ENCODE data around the gene ATOSA.

Gene ATOSA, protein sequence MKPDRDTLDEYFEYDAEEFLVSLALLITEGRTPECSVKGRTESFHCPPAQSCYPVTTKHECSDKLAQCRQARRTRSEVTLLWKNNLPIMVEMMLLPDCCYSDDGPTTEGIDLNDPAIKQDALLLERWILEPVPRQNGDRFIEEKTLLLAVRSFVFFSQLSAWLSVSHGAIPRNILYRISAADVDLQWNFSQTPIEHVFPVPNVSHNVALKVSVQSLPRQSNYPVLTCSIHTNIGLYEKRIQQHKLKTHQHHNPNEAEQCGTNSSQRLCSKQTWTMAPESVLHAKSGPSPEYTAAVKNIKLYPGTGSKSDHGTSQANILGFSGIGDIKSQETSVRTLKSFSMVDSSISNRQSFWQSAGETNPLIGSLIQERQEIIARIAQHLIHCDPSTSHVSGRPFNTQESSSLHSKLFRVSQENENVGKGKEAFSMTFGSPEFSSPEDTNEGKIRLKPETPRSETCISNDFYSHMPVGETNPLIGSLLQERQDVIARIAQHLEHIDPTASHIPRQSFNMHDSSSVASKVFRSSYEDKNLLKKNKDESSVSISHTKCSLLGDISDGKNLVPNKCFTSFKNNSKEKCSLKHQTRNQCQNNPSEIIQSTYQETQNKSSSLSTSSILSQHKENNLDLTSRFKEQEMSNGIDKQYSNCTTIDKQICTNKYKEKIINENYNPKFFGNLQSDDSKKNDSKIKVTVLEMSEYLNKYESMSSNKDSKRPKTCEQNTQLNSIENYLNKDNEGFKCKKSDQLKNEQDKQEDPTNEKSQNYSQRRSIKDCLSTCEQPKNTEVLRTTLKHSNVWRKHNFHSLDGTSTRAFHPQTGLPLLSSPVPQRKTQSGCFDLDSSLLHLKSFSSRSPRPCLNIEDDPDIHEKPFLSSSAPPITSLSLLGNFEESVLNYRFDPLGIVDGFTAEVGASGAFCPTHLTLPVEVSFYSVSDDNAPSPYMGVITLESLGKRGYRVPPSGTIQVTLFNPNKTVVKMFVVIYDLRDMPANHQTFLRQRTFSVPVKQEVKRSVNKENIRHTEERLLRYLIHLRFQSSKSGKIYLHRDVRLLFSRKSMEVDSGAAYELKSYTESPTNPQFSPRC

DNA sequence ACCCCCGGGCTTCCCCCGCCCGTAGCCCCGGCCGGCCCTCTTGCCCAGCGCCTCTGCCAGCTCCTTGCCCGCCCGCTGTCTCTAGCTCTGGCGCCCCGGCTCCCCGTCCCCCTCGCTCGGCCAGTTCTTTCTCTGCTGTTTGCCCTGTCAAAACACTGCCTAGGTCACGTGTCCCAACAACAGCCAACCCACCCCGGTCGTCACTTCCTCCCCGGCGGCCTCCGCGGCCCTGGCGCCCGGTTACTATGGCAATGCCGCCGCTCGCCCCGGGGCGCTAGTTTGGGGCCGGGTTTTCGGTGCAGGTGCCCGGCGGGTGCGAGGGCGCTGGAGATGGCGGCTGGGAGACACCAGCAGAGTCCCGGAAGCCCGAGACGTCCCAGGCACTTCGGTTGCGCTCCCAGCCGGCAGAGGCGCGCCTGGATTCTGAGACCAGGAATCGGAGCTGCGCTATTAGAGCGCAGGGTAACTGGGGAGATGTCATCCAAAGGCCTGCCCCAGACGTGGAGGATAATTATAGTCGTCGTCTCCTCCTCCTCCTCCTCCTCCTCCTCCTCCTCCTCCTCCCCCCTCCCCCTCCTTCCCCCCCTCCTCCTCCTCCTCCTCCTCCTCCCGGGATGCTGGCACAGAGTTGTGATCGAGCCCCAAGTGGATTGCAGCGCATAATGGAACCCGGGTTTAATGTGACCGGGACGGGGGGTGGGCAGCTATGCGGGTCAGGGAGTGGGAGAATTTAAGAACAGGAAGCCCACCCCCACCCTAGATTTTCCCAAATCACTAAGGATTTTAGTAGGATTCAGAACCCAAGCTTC, at the start of gene ATOSA:
ATOSA (minus strand) TSS at position 157 of the 809 bp plus-strand sequence. CDS start 1,367 bp downstream, outside the sequence.
- DNase-seq, result peak; percentile 87

DNA sequence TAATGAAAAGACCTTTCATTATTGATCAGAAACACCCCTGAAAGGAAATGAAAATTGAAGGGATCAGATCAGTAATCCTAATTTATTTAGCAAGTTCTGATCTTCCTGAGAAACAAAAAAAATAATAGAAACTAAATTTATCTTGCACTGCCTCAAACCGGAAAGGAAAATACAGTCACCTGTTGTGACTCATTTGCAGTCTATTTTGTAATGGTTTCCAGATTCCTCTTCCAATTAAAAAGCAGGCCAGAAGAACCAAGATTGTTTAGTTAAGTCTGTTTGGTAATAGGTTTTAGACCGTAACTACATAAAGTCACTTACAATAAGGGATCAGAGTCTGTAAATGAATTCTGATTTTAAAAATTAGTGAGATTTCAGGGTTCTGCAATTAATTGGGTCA, 49.7 kb upstream of the ATOSA start:
- DNase-seq, result no peak

DNA sequence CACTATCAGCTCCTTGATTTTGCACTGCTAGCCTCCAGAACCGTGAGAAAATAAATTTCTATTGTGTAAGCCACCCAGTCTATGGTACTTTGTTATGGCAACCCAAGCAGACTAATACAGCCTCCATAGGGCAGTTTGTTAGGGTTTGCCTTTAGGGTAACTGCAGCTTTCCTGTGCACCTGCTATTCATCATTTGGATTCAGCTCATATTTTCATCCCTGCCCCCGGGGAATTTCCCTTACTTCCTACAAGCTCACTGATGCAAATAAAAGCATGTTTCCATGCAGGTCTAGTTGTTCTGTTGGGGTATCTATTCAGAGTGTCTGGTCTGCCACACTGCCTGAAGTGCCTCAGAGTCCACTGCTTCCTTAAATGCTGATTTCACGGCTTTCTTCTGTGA, 48.6 kb upstream of the ATOSA start:
- DNase-seq, result no peak

DNA sequence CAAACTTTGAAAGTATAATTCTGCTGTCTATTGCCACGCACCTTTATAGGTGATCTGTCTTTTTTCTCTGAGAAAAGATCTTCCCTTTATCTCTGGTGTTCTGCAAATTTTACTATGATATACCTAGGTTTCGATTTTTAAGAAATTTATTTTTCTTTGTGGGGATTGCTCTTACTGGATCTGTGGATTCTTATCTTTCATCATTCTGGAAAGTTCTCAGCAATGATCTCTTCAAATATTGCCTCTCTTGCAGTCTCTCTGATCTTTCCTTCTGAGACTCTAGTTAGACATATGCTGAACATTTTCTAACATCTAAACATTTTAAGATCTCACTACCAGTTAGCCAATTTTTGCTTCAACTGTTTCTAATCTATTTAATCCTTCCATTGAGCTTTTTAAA, 47.0 kb upstream of the ATOSA start:
- DNase-seq, result no peak

DNA sequence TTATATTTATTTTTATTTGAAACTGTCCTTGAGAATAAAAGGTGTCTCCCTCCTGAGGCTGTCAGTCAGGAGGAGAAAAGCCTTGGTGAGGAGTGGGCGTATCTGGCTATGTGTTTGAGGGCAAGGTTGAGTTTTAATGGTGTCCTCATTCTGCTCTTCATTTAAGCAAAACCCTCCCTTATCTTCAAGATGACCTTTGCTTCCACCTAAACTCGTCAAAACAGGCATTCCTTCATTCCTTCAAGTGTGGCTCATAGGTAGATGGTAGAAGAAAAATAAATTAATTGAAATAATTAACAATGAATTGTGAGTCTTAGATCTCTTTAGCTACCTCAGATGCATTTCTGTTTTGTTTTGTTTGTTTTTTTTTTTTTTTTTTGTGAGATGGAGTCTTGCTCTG, 39.4 kb upstream of the ATOSA start:
- DNase-seq, result no peak

DNA sequence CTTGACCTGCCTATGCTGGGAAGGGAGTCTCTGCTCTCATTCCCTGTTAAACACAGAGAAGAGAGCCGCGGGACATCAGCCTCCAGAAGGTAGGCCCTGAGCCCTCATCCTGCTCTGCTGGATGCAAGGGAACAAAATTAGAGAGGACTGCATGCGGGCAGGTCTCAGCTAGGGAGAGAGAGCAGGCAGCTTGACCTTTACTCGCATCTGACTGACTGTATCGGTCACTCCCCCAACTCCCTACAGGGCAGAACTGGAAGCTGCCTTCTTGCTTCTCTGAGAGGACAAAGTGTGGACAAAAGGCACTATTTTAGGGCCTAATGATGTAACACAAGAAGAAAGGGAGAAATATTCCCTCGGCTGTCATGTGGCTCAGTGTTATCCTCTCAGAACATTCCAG, 38.7 kb upstream of the ATOSA start:
- DNase-seq, result no peak

DNA sequence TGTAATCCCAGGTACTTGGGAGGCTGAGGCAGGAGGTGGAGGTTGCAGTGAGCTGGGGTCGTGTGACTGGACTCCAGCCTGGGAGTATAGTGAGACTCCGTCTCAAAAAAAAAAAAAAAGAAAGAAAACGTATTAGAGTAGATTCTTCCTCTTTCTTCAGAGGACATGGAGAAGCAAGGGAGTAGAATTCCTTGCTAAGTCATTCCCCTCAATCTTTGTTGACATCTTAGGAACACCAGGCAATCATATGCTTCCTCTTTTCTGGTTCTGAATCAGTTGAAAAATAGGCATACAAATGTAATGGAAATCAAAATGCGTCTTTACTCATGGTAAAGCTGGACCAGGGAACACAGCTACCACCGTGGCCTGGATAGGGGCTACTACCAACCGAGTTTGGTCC, 38.3 kb upstream of the ATOSA start:
- no peak for DNase-seq

DNA sequence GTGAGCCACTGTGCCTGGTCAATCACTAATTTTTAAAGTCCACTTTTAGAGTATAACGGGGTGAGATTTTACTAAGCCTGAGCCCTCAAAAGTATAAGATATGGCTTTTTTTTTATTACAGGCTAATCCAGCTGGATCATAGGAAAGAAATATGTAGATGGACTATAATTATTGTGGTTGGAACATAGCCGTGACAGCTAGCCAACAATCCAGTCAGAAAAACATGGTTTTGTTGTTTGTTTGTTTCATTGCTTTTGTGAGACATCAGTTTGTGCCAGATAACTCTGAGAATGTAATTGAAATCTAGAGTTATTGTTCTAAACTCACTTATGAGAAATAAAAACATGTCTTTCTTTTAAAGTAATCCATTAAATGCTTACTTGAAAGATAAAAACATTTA, 37.3 kb upstream of the ATOSA start:
- DNase-seq, result no peak

DNA sequence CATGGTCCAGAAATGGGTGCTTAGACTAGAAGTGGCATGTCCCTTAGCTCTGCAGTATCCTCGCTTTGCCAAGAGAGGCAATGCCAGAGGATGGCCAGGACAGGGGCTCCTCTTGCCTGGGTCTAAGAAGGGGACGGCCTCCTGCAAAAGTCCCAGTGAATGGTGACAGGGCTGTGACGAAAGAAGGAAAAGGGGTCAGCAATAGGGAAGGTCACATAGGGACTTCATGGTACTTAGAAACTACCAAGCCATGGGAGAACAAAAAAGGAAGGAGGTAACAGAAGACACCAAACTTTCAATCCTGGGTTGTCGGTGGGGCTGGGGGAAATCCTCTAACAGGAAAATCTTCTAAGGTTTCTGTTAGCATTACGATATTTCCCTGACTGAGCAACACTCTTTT, 36.2 kb upstream of the ATOSA start:
- no peak for DNase-seq

DNA sequence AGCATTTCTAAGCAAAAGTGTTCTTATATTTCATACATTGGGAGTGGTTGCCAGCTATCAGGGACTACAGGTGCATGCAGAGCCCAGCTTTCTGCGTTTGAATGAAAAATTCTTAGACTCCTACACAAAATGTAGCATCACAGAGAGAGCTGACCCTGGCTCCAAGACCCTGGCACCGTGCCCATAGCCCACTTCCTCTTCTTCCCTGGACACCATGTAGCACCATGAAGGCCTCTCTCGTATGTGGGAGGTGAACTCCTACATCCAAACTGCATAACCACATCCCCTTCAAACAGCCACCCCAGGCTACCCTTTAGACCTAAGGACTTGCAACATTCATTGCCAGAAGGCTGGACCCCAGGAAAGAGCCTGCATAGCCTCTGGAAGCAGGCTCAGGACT, 35.8 kb upstream of the ATOSA start:
- no peak for DNase-seq

DNA sequence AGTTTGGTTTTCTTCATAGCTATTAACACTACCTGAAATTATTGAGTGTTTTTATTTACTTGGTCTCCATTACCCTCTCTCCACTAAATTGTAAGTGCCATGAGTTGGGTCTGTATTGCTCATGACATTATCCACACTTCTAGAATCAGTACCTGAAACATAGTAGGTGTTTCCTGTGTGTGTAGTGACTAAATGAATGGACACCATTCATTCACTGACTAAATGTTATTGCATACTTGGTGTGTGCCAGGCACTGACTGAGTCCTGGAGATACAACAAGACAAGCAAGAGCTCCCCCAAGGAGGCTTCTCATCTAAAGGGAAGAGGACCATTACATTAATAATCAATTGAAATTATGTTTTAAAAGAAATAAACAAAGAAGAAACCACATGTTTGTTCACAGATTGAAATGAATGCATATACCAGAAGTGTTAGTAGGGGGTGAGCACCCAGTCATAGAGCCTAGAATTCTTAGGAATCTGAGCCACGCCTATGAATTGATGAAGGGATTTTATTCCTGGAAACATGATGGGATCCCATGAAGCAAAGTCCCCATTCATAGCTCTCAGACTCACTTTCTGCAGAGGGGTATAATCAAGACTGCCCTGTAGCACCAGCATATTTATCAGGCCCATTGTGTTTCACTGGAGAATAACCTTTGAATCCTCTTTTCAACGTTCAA, 31.7 kb upstream of the ATOSA start:
- DNase-seq, result no peak

DNA sequence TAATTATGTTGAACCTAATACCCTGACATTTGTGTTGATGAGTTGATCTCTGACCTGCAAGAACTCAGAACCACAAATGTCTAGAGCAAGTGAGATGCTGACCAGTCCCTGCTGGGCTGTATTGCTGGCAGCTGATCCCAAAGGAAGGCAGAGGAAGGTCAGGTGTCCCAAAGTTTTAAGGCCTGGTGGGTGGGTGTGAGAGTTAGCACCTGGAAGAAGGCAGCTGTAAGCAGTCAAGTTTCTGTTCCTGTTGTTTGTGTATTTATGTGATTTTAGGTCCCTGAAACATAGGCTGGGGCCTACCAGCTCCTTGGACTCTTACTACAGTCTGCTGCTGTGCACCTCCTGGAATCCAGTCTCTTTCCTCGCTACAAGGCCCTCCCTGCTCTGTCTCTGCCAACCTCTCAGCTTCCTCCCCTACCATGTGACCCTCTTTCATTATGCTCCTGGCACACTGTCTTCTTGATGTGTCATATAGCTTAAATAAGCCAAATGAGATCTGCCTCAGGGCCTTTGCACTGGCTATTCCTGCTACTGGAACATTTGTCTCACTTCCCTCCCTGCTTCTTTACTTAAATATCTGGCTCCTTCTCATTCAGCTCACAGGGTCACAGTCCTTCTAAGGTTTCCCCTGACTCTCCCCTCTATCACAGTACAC, 31.0 kb upstream of the ATOSA start:
- DNase-seq, result no peak

DNA sequence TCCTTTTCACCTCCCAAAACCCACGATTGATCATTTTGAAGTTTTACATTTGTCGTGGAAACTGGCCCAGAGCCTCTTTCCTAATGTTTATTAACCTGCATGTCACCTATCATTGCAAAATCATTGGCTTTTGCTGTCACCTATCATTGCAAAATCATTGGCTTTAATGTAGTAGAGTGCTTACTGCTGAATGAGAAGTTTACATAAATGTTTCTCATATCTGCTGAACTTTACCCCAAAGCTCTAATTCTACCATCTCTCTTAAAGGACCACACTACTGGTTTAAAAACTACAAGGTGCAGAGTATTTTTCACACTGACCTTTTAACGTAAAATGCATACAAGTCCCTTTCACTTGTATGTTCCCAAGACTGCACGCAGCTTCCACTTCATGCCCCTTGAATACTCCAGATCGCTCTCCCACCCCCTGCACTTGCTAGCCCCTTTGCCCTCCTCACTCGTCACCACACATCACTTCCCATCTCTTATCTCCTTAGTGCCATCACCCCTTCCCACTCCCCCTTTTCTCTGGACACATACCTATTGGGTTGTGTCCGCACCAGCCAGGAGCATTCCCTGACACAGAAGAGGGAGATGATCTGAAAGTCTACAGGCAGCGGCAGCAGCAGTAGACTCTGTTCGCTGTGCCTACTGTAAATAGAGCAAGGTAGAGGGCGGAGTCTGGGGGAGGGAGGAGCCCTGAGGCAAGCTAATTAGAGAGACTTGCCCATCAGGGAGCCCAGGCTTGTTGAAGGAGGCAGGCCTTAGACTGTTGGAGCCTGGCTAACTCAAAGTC, 30.2 kb upstream of the ATOSA start:
- DNase-seq, result no peak

DNA sequence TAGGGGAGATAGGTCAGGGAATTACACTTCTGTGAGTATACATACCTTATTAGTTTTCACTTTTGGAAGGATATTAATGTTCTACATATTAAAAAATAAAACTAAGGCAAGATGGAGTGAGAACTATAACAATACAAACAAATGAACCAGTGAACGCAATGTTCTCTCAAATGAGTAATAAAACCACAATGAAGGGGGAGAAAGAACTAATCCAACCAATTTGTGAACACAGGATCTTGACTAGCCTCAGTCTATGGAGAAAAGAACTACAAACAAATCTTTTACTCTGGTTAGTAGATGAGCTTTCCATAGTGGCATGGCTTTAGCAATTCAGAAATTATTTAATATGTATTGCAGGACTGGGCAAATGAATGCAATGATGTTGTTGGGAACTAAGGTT, 26.9 kb upstream of the ATOSA start:
- no peak for DNase-seq

DNA sequence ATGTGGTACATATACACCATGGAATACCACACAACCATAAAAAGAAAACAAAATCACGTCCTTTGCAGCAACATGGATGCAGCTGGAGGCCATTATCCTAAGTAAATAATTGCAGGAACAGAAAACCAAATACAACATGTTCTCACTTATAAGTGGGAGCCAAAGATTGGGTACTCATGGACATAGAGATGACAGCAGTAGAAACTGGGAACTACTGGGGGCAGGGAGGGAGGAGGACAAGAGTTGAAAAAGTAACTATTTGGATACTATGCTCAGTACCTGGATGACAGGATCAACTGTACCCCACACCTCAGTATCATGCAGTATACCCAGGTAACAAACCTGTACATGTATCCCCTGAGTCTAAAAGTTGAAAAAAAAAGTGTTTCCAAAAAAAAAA, 23.2 kb upstream of the ATOSA start:
- DNase-seq, result no peak

DNA sequence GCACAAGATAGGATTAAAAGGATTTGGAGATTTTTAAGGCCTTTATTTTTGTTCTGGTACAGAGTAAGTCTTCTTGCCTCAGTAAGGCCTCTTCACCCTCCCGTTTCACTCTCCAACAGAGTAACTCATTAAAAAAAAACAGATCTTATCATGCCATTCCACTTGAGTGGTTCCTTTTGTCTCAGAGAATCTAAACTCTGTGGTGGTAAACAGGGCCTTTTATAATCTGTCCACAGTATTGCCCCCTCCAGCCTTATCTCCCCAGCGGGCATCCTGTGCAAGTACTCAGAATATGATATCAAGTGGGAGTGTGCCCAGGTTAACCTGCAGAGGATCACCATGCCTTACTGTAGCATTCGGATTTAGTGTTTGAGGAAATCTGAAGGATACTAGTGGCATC, 20.3 kb upstream of the ATOSA start:
- DNase-seq, result no peak

DNA sequence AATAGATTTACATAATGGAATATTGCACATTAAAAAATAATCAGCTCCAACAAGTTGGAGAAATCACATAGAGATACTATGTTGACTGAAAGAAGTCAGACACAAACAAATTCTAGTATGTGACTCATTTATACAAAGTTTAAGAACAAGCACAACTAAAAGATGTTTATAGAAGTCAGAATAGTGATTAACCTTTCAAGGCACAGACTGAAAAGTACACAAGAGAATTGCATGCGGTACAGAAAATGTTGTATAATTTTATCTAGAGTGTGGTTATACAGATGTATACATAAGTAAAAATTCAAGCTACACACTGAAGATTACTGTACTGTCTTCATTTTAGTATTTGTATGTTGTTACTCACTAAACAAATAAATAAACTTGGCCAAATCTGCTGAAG, 19.3 kb upstream of the ATOSA start:
- no peak for DNase-seq

DNA sequence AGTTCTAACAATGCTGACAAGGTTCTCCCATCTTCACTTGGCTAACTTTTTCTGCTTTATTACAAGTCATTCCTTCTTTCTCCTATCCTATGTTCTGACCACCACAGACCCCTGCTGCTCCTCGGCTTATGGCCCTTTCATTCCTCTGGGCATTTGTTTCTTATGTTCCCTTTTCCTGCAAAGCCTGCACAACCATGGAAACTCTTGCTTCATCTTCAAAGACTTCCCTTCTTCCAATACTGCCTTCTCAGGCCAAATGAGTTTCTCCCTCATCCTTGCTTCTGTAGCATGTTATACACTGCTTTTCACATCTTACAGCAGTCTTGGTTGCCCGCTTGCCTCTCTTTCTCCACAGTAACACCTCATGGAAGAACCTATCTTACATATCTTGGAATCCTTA, 17.9 kb upstream of the ATOSA start:
- DNase-seq, result no peak

DNA sequence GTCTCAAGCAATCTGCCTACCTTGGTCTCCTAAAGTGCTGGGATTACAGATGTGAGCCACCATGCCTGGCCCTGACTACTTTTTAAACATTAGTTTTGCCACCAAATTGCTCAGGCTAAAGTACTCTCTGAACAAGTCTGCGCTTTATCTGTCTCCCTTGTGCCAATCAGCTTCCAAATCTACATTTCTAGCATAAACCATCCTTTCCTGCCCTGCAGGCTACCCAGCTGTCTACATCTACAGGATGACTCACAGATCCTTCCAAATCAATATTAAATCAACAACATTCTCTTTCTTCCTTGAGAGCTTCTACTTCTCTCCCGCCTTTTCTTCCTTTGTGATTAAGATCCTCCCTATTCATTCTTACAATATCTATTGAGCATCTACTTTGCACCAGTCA, 16.0 kb upstream of the ATOSA start:
- no peak for DNase-seq

DNA sequence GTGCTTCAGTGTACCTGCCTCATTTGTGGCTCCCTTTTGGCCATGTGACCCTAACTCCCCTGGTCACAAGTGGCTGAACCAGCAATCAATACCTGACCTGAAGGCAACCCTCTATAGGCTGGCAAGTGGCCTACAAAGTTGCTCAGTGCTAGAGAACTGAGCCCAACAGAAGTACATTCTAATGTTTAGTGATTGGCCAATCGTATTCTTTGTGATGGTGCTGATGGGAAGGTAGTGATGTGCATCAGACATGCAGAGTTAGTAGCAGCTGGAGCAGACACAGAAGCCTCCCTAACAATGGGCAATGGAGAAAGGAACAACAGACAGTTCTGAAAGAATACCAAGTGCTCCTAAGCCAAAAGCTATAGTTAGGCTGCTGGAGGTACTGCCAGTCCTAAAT, 10.4 kb upstream of the ATOSA start:
- DNase-seq, result no peak

DNA sequence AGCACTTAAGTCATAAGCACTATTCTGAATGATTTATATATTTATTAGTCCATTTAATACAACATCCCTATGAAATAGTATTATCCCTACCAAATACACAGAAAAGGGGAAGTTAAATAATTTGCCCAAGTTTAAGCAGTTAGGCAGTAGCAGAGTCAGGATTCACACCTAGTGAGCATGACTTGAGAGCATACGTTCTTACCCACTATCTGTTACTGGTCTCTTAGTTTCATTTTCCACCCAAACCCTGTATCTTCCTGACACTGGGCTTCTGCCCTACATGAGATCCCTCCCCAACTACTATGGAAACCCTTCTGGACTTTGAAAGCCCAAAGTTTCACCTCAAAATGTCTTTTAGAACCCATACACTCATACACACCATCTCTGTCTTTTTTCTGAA, 4.4 kb upstream of the ATOSA start:
- DNase-seq, result no peak

Data from stimulated activated CD4-positive, alpha-beta T cell treated with anti-CD3 and anti-CD28 coated beads, Interleukin-4, amount 100 ng/mL, for 1 hour (primary cell).